SH-SY5Y (cell line): ENCODE results near the gene UFD1.

Experiments used
- GATA2 ChIP-seq: IDR thresholded peaks from 2 replicates; pipeline ENCODE4 v1.6.1; 2011; ENCODE audit warnings: mild to moderate bottlenecking, low read depth, low read length
- GATA3 ChIP-seq: IDR thresholded peaks from 2 replicates; pipeline ENCODE4 v1.6.1; 2011; ENCODE audit warnings: low read depth, mild to moderate bottlenecking, low read length, moderate library complexity

UFD1 gene

DNA sequence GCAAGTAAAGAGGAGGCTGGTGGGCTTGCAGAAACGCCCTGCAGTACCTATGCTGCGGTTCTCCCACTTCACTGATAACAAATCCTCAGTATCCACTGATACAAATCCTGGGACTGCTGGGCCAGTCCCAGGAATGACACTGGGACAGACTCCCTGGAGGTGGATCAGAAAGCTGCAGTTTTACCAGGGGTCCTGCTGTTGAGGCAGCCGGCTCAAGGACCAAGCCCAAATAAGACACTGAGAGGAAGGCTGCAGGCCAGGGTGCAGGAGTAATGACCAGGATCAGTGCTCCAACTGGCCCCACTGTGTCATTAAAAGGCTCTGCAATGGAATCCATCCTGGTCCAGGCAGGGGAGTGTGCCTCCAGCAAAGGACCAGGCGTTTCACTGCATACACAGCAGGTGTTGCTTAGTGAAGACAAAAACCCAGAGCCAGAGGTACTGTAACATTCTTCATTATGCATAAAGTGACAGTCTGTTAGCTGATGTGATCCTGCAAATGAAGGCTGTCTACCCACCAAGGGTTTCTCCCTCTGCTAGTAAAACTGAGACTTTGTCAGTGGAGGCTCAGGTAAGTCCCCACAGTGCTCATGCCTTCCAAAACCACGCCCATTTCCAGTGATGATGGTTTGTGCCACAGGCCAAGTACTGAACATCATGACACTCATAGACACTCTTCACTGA lies 30.1 kb downstream of the UFD1 start:
- no peak for TF ChIP-seq GATA2
- no peak for TF ChIP-seq GATA3

DNA sequence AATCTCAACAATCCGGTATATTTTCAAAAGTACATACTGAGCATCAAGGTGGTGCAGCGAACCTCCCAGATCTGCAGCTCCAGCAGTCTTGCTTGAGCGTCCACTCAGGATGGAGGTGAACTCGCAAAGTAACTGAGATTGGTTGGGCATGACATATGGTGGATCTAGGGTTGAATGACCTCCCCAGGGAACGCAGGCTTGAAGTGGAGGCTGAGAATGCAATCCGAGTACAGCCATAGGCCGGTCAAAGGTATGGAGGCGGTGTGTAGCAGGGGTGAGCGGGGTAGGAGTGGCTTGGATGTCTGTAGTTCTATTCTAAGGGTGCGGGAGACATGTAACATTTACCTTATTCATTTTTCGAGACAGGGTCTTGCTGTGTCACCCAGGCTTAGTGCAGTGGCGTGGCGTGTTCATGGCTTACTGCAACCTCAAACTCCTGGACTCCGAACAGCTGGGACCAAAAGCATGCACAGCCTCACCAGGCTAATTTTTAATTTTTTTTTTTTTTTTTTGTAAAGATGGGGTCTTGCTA lies 30.9 kb downstream of the UFD1 start:
- no peak for TF ChIP-seq GATA2
- no peak for TF ChIP-seq GATA3

DNA sequence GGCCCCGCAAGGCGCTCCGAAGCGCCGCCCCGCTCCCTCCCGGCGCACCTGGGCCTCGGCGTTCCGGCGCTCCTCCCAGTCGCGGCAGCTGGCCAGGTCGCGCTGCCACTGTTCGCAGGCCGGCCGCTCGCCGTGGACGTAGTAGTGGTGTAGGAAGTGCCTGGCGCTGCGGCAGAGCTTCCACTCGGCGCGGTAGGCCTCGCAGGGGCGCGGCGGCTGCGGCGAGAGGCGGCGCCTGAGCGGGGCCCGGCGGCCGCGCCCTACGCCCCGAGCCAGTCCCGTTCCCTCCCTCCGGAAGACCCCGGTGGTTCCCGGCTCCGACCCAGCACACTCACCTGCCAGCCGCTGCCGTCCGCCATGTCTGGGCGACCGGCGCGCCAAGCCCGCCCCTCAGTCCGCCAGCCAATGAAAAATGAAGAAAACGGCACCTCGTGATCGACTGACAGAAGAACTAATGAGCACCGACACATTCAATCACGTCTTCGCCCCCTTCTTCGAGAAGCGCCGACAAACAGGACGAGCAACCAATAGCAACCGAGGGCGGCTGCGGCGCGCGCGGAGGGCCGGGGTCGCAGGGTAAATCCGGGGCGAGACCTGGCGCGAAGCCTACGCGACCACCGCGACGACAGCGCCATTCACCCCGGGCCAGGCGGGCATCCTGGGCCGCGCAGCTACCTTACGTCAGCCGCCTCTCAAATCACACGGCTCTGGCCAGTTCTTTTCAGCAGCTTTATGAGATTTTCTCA lies 31.5 kb downstream of the UFD1 start, which contains the start of gene C22orf39:
Gene C22orf39, minus strand, starts transcription at position 382 of the 746 bp plus-strand sequence. Its CDS starts 23 bp downstream, at position 359.
- no peak for TF ChIP-seq GATA3
- no peak for TF ChIP-seq GATA2

DNA sequence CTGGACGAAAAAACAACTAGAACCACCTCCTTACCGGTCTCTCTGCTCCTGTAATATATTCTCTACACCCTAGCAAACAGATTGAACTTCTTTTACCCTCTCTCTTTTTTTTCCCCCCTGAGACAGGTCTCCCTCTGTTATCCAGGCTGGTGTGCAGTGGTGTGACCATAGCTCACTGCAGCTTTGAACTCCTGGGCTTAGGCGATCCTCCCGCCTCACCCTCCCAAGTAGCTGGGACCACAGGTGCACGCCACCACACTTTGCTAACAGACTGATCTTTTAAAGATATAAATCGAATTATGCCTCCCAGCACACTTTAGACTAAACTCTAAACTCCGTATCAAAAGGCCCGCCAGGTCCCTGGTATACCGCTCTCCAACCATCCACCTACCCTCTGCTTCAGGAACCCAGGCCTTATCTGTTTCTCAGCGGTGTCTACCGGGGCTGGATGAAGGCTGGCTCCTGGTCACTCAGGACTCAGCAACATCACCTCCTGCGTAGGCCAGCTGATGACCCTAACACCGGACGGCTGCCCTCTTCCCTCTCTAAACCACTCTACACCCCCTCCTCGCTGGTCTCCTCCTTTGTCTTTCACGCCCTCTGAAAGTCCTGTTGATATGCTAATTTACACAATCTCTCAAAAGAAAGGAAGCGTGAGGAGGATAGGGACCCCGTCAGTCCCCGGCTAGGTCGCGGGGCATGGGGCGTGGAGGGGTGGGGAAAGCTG lies 32.2 kb downstream of the UFD1 start:
- TF ChIP-seq GATA2 (no peak), GATA3 (no peak)

DNA sequence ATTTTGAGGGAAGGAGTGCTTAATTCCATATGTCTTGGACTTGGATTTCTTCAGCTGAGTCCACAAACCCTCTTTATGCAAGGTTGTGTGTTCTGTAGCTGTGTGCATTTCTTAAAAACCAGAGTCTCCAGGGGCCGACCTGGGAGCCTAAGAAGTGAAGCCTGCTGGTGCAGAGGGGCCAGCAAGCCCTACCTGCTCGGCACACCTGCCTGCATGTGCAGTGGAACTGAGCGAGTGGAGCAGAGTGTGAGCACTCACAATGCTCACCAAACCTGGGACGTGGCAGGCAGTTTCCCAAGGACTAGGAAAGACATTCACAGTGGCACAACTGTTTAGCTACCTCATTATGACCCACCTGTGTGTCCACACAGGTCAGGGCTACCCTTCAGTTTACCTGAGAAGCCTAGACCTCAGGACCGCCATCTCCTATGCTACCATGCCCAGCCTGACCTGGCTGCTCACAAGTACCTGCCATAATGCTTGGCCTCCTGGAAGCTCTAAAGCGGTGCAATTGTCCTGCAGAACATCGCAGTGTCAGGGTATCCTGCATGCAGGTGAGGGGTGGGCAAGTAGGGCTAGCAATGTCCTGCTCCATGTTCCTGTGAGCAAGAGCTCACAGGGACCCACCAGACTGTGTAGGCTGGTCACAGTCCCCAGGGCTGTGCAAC lies 35.3 kb downstream of the UFD1 start:
- no peak for TF ChIP-seq GATA3
- no peak for TF ChIP-seq GATA2

DNA sequence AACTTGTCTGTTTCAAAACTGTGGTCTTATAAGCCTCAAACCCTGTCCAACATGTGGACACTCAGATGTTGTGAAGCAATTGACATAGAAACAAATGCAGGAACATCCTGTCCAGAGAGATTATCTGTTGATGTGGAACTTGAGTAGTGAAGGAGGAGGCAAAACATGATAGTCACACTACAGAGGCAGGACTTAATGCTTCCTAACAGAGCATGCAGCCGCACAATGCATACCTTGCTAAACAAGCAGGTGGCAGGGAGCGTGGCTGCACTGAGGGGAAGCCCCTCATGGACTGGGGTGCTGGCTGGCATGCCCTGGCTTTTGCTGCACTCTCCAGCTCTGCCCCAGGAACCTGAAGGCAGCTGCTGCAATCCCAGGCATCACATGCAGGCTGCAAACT lies 36.8 kb downstream of the UFD1 start:
- no peak for TF ChIP-seq GATA2
- TF ChIP-seq GATA3 = no peak

DNA sequence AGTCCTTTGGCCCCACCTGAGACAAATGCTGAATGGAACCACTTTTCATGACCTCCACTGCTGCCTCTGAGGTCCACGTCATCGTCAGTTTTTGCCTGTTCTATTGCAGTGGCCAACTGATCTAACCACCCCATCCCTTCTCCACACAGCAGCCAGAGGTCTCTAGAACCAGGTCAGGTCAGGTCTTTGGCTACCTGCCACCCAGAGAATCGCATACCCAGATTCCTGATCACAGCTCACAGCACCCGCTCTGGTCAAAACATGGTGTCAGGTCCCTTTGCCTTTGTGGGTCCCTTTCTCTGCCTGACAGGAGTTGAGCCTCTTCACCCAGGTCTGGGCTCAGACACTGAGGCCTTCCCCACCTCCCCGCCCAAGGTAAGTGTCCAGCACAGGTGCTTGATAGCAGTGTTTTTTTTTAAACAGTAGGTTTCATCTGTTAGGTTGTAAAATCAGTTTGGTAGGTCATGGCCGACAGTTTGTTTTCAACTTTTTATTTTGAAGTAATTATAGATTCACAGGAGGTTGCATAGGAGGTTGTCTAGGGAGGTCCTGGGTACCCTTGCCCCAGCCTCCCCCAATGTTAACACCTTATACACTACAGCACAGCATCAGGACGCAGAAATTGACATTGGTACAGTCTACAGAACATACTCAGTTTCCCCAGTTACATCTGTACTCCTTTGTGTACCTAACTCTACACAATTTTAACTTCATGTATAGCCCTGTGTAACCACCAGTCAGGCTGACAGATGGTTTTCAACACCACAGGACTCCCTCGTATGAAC lies 38.4 kb downstream of the UFD1 start:
- no peak for TF ChIP-seq GATA3
- TF ChIP-seq GATA2 = no peak

DNA sequence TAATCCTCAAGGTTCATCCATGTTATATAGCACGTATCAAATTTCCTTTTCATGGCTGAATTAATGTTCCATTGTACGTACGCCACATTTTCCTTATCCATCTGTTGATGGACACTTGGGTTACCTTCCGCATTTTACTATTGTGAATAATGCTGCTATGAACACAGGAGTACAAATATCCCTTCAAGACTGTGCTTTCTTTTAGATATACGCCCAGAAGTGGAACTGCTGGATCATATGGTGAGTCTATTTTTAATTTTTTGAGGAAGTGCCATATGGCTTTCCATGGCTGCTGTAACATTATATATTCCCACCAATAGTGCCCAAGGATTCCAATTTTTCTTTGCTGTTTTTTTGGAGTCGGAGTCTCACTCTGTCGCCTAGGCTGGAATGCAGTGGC lies 40.7 kb downstream of the UFD1 start:
- no peak for TF ChIP-seq GATA2
- no peak for TF ChIP-seq GATA3

DNA sequence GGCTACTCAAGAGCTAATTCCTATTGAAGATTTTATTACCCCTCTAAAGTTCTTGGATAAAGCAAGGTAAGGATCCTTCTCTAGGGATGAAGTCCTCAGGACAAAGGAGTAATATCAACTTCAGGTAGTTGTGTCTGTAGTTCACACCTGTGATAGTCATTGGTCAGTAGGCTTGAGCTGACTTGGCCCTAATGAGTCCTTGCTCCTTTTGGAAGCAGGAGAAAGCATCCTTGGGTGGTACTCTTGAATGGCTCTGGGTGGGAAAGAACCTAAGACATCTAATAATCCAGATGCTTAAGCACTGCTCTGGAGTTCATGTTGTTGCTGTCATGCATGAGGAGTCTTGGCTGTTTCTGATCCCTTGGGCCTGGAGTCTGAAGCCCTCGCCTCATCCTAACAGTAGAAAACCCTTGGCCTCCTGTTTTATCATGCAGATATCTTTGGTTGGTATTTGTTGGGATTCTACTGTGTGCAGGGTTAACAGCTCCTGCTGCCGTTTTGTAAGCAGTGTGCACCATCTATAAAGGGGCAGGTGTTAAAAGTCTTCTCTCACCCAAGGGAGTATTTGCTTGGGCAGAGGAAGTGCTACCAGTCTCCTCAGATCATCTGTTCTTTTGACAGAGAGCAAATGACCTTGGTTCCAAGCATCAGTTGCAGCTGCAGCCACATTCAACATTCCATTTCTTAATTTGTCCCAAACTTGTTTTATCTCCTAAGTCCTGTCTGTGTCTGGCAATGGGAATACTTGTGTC lies 44.0 kb downstream of the UFD1 start:
- no peak for TF ChIP-seq GATA2
- no peak for TF ChIP-seq GATA3

DNA sequence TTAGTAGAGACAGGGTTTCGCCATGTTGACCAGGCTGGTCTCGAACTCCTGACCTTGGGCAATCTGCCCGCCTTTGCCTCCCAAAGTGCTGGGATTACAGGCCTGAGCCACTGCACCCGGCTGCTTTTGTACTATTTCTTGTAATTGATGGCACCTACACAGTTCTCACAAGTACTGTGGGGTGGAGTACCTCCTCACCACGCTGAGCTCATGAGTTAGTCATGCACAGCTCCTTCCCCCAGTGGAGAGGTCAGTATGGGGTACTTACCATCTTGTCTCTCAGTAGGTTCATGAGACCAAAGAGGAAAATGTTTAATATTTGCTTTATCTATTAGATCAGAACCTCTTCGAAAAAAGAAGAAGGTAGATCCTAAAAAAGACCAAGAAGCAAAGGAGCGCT lies 44.6 kb downstream of the UFD1 start:
- no peak for TF ChIP-seq GATA2
- TF ChIP-seq GATA3 = no peak

DNA sequence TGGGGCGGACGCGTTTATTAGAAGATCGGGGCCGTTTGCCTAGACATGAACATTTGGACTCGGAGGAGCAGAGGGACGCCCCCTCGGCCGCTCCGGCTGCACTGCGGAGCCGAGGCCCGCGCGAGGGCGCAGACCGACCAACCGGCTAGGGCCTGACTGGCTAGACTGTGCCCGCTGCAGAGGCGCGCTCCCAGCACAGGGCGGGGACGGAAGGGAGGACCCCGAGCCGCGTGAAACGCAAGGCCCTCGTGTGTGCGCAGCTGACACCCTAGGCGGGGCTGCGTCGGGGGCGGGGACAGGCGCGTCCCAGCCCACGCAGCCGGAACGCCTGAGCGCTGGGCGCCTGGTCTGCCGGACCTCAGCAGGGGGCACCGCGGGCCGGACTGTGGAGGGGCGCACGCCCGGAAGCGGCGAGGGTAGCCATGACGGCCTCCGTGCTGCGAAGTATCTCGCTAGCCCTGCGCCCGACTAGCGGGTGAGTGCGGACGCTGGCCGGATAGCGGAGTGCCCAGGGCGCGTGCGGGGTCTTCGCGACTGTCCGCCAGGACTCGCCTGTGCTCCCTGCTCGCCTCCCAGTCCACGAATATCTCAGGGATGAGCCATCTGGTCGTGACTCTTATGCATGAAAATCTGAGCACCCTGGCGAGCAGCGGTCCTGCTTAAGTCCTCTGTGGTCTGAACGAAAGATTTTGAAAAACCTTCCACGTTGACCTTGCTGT lies 46.7 kb downstream of the UFD1 start, which contains the start of gene MRPL40:
Gene MRPL40, plus strand, starts transcription at position 413 of the 719 bp plus-strand sequence. Its CDS starts 10 bp downstream, at position 423.
- TF ChIP-seq GATA2 = no peak
- TF ChIP-seq GATA3 = no peak

DNA sequence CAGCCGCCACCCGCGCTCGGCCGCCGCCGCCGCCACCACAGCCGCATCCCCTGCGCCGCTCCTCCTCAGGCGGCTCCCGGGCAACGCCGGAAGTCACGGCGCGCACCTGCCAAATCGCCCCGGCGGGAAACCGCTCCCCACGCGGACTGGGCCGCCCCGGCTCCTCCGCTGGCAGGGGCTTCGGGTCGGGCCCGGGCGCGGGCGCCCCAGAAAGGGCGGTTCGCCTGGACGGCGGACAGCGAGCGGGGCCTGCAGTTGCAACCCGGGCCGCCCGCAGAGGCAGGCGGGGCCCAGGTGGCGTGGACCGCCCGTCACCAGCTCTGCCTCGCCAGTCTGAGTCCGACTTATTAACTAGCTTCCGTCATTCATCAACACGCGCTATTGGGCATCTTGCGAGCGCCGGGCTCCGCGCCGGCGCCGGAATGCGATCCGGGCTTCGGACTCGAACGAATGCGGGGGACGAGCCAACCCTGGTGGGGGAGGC lies 47.3 kb downstream of the UFD1 start, which contains the start of gene HIRA:
Gene HIRA, minus strand, starts transcription at position 85 of the 484 bp plus-strand sequence. CDS start 257 bp downstream, outside the sequence.
- TF ChIP-seq GATA3 = no peak
- no peak for TF ChIP-seq GATA2
